NB4 (cell line): ENCODE data around the gene DCUN1D2.
"Not testable (repeated sequence)": the region's sequence is repeated elsewhere in the genome, so short reads cannot be mapped to it uniquely, and the experiment has no call there.

Experiments
- CTCF ChIP-seq: IDR thresholded peaks from one replicate; pipeline ENCODE4 v1.5.1; 2012; ENCODE audit warnings: low read depth, low read length
- POLR2A ChIP-seq: IDR thresholded peaks from 2 replicates; pipeline ENCODE4 v1.6.1; 2011; ENCODE audit warnings: mild to moderate bottlenecking; ENCODE audit not compliant: insufficient read length; ENCODE audit errors: extremely low read depth
- TF ChIP-seq, protein P1 (sequence below): IDR thresholded peaks from 2 replicates; pipeline ENCODE4 v1.6.1; 2011; ENCODE audit warnings: low read depth, low read length

DNA sequence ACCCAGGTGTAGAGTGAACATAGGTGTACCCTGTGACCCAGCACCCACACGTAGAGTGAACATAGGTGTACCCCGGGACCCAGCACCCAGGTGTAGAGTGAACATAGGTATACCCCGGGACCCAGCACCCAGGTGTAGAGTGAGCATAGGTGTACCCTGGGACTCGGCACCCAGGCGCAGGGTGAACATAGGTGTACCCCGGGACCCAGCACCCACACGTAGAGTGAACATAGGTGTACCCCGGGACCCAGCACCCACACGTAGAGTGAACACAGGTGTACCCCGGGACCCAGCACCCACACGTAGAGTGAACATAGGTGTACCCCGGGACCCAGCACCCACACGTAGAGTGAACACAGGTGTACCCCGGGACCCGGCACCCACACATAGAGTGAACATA is 53.6 kb downstream of the DCUN1D2 start:
- TF ChIP-seq POLR2A, CTCF: not testable (repeated sequence)
- TF ChIP-seq, protein P1, sequence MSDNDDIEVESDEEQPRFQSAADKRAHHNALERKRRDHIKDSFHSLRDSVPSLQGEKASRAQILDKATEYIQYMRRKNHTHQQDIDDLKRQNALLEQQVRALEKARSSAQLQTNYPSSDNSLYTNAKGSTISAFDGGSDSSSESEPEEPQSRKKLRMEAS = not testable (repeated sequence)
